H1 (cell line): Measurements from ENCODE around the gene MXD1. TPM values are rescaled to one million over a fixed set of nuclear protein-coding genes. Genes with fewer than 3 reads are reported as not detected.
A peak's percentile ranks its signal among the peaks of the same experiment; 100 is the strongest.

Experiments
- CTCF ChIA-PET: fragments of 300-600 bp; sonication (Branson Sonifier 250); formaldehyde crosslinking; loops from one replicate; lab custom pipeline; 2021; ENCODE audit not compliant: partially characterized antibody; lab: Charles Lee
- POLR2A ChIA-PET: fragments of 300-600 bp; sonication (Branson Sonifier 250); formaldehyde crosslinking; loops from one replicate; lab custom pipeline; 2021; ENCODE audit warnings: inconsistent platforms; ENCODE audit not compliant: partially characterized antibody; lab: Charles Lee
- DNase-seq, 2 experiments: peaks; one replicate each; pipeline versions ENCODE4 v3.0.0 to v3.0.0-alpha.2; 2010 to 2022; ENCODE audit warnings: low spot score in 2 of 2, low read depth in 1 of 2, mixed read lengths in 1 of 2
- FAIRE-seq: peaks from 2 replicates; lab custom pipeline; 2011; peaks lifted over from hg19 to GRCh38; lab: Jason Lieb, UNC
- H2AFZ ChIP-seq: 2 replicates; pipeline ENCODE4 v1.8.1; 2012; ENCODE audit warnings: low read length, inconsistent platforms
- H2AK5ac ChIP-seq: 2 replicates; pipeline ENCODE4 v1.6.1; 2013; ENCODE audit warnings: low read depth, low read length
- H2BK120ac ChIP-seq: replicated peaks from 2 replicates; pipeline ENCODE3; 2013; ENCODE audit warnings: low read depth, low read length, inconsistent platforms
- H2BK12ac ChIP-seq: 2 replicates; pipeline ENCODE4 v1.6.1; 2013; ENCODE audit warnings: low read depth, low read length
- H2BK15ac ChIP-seq: 2 replicates; pipeline ENCODE4 v1.6.1; 2013; ENCODE audit warnings: low read length
- H2BK20ac ChIP-seq: 2 replicates; pipeline ENCODE4 v1.6.1; 2013; ENCODE audit warnings: low read length
- H2BK5ac ChIP-seq: 2 replicates; pipeline ENCODE4 v1.6.1; 2013; ENCODE audit warnings: low read depth, low read length
- H3K14ac ChIP-seq: 2 replicates; pipeline ENCODE4 v1.6.1; 2013; ENCODE audit warnings: inconsistent platforms; ENCODE audit not compliant: insufficient read length
- H3K18ac ChIP-seq: 2 replicates; pipeline ENCODE4 v1.6.1; 2013; ENCODE audit warnings: low read length; ENCODE audit errors: extremely low read depth
- H3K23ac ChIP-seq: 2 replicates; pipeline ENCODE4 v1.6.1; 2013; ENCODE audit warnings: inconsistent platforms; ENCODE audit not compliant: insufficient read length
- H3K23me2 ChIP-seq: 2 replicates; pipeline ENCODE4 v1.6.1; 2013; ENCODE audit warnings: low read depth, low read length
- H3K27ac ChIP-seq: 2 replicates; pipeline ENCODE4 v1.6.1; 2011; ENCODE audit warnings: low read depth, low read length, inconsistent platforms
- H3K27me3 ChIP-seq, 4 experiments: replicated peaks in 1 of 4; 1 replicate in 1 of 4; 2 replicates in 3 of 4; pipeline versions ENCODE4 v1.6.1 to v1.8.1; 2011 to 2013; ENCODE audit warnings: low read length in 3 of 4, mild to moderate bottlenecking in 3 of 4, inconsistent platforms in 2 of 4, mixed read lengths in 2 of 4, moderate library complexity in 1 of 4; ENCODE audit not compliant: control insufficient read depth in 3 of 4, insufficient read depth in 3 of 4; ENCODE audit errors: extremely low read depth in 1 of 4
- H3K36me3 ChIP-seq, 4 experiments: 2 replicates each; pipeline versions ENCODE4 v1.6.1 to v1.8.1; 2011 to 2013; ENCODE audit warnings: mild to moderate bottlenecking in 4 of 4, low read length in 3 of 4, moderate library complexity in 2 of 4, control low read depth in 1 of 4, inconsistent platforms in 1 of 4; ENCODE audit not compliant: insufficient read depth in 4 of 4, control insufficient read depth in 2 of 4
- H3K4ac ChIP-seq: replicated peaks from 2 replicates; pipeline ENCODE3; 2013; ENCODE audit warnings: low read length, low read depth, mixed read lengths, inconsistent platforms; ENCODE audit not compliant: insufficient read length
- H3K4me1 ChIP-seq, 4 experiments: replicated peaks in 1 of 4; 1 replicate in 1 of 4; 2 replicates in 3 of 4; pipeline versions ENCODE4 v1.6.1 to v1.8.1; 2011 to 2013; ENCODE audit warnings: low read length in 3 of 4, inconsistent platforms in 2 of 4, mixed read lengths in 1 of 4; ENCODE audit not compliant: insufficient read depth in 4 of 4, control insufficient read depth in 3 of 4
- H3K4me2 ChIP-seq, 2 experiments: 2 replicates each; pipeline versions ENCODE4 v1.6.1 to v1.8.1; 2011 to 2013; ENCODE audit warnings: low read depth in 2 of 2, low read length in 2 of 2, control low read depth in 1 of 2, inconsistent platforms in 1 of 2, mild to moderate bottlenecking in 1 of 2; ENCODE audit not compliant: insufficient read depth in 1 of 2
- H3K4me3 ChIP-seq, 4 experiments: fragments of 200-600, 300-600 bp in 1 of 4; sonication (generic), shearing (Covaris generic), sonication (Bioruptor Twin) in 1 of 4; 2 replicates each; pipeline versions ENCODE4 v1.5.1 to v1.8.1; 2011 to 2016; ENCODE audit warnings: low read length in 4 of 4, low read depth in 3 of 4, control low read depth in 2 of 4, inconsistent platforms in 2 of 4, mild to moderate bottlenecking in 2 of 4, mixed read lengths in 1 of 4, moderate library complexity in 1 of 4; ENCODE audit not compliant: insufficient read depth in 2 of 4; ENCODE audit errors: extremely low read depth in 1 of 4
- H3K56ac ChIP-seq: replicated peaks from 2 replicates; pipeline ENCODE3; 2013; ENCODE audit warnings: low read depth, mild to moderate bottlenecking, mixed read lengths, low read length, inconsistent platforms; ENCODE audit not compliant: insufficient read length
- H3K79me1 ChIP-seq: 2 replicates; pipeline ENCODE4 v1.6.1; 2013; ENCODE audit warnings: low read depth, low read length, control low read depth
- H3K79me2 ChIP-seq, 2 experiments: 2 replicates each; pipeline versions ENCODE4 v1.6.1 to v1.8.1; 2012 to 2013; ENCODE audit warnings: low read length in 2 of 2, mild to moderate bottlenecking in 2 of 2, inconsistent platforms in 1 of 2; ENCODE audit not compliant: insufficient read depth in 2 of 2, control insufficient read depth in 1 of 2
- H3K9ac ChIP-seq, 4 experiments: replicated peaks in 1 of 4; 1 replicate in 1 of 4; 2 replicates in 3 of 4; pipeline versions ENCODE4 v1.6.1 to v1.8.1; 2011 to 2013; ENCODE audit warnings: low read depth in 3 of 4, low read length in 3 of 4, control low read depth in 2 of 4, mild to moderate bottlenecking in 2 of 4, moderate library complexity in 2 of 4, inconsistent platforms in 1 of 4; ENCODE audit errors: extremely low read depth in 1 of 4
- H3K9me3 ChIP-seq, 2 experiments: 2 replicates each; pipeline versions ENCODE4 v1.6.1 to v1.8.1; 2012 to 2013; ENCODE audit warnings: mild to moderate bottlenecking in 2 of 2, moderate library complexity in 2 of 2, control low read depth in 1 of 2, inconsistent platforms in 1 of 2, low read depth in 1 of 2, low read length in 1 of 2, mixed read lengths in 1 of 2; ENCODE audit not compliant: insufficient read depth in 2 of 2
- H4K20me1 ChIP-seq, 2 experiments: replicated peaks in 1 of 2; 2 replicates each; pipeline versions ENCODE3 to v1.8.1; 2011 to 2013; ENCODE audit warnings: inconsistent platforms in 2 of 2, low read length in 2 of 2, mild to moderate bottlenecking in 1 of 2; ENCODE audit not compliant: insufficient read depth in 2 of 2, control insufficient read depth in 1 of 2
- H4K5ac ChIP-seq: 2 replicates; pipeline ENCODE4 v1.6.1; 2013; ENCODE audit warnings: low read length, low read depth, mixed read lengths, inconsistent platforms; ENCODE audit not compliant: insufficient read length
- H4K8ac ChIP-seq: 2 replicates; pipeline ENCODE4 v1.8.0; 2013; ENCODE audit warnings: mild to moderate bottlenecking, moderate library complexity, low read length, inconsistent platforms; ENCODE audit not compliant: insufficient read depth; ENCODE audit errors: extremely low read depth
- H4K91ac ChIP-seq: replicated peaks from 2 replicates; pipeline ENCODE3; 2013; ENCODE audit warnings: low read length, mixed read lengths, inconsistent platforms; ENCODE audit not compliant: insufficient read length
- EGR1 ChIP-seq: IDR thresholded peaks from 2 replicates; pipeline ENCODE4 v1.6.1; 2011; ENCODE audit warnings: low read depth, low read length, borderline replicate concordance
- RAD21 ChIP-seq, 2 experiments: IDR thresholded peaks in 1 of 2; conservative IDR thresholded peaks in 1 of 2; 2 replicates each; pipeline ENCODE4 v1.6.1; 2011; ENCODE audit warnings: low read depth in 2 of 2, low read length in 2 of 2, improper control_type of control experiment in 1 of 2, inconsistent platforms in 1 of 2, mild to moderate bottlenecking in 1 of 2, moderate library complexity in 1 of 2
- RFX5 ChIP-seq: IDR thresholded peaks from 2 replicates; pipeline ENCODE4 v1.6.1; 2011; ENCODE audit warnings: low read depth, low read length, improper control_type of control experiment, borderline replicate concordance
- SP4 ChIP-seq: IDR thresholded peaks from 2 replicates; pipeline ENCODE4 v1.6.1; 2012; ENCODE audit warnings: low read length, inconsistent platforms
- YY1 ChIP-seq: IDR thresholded peaks from 2 replicates; pipeline ENCODE4 v1.6.1; 2011; ENCODE audit warnings: low read depth, mild to moderate bottlenecking, low read length
- WGBS, 2 experiments: shearing (Covaris generic) in 1 of 2; methylation state at CpG; one replicate each; pipeline versions ENCODE4 v1.1.6 to v1.1.7; 2013 to 2015; ENCODE audit warnings: low lambda C conversion rate in 2 of 2, mixed read lengths in 2 of 2, inconsistent platforms in 1 of 2, low coverage in 1 of 2, missing lambda C conversion rate in 1 of 2; ENCODE audit not compliant: insufficient replicate concordance in 2 of 2, insufficient coverage in 1 of 2, insufficient read length in 1 of 2; ENCODE audit errors: extremely low coverage in 1 of 2, missing lambda C conversion rate in 1 of 2; 5-methylcytosine and 5-hydroxymethylcytosine counted together
- polyA plus RNA-seq, 7 experiments: library from polyadenylated mRNA; depleted of rRNA in 3 of 7; stranded (reverse) in 5 of 7; unstranded in 2 of 7; fragments of >200 nt in 5 of 7; fragments of 200-250 nt in 2 of 7; gene quantifications; 1 replicate in 5 of 7; 2 replicates in 1 of 7; 4 replicates in 1 of 7; pipeline versions ENCODE4 v1.2.1 to v1.2.3, GENCODE V29; 2011 to 2013; ENCODE audit warnings: missing spikeins in 2 of 7, mixed read lengths in 2 of 7
- total RNA-seq: library from RNA; stranded (reverse); fragmentation: NEBNext Ultra II Directional; extraction: Animal tissue kit (Norgen Biotek cat#: 25700); gene quantifications from 2 replicates; pipeline ENCODE4 v1.2.1, GENCODE V29; 2021

Gene MXD1
- total and polyA plus RNA-seq, 2 of the 8 experiments (the other 6 are each of a cell fraction or from before 2014, with no cell fraction given) = 1.6 to 2.6 TPM

DNA sequence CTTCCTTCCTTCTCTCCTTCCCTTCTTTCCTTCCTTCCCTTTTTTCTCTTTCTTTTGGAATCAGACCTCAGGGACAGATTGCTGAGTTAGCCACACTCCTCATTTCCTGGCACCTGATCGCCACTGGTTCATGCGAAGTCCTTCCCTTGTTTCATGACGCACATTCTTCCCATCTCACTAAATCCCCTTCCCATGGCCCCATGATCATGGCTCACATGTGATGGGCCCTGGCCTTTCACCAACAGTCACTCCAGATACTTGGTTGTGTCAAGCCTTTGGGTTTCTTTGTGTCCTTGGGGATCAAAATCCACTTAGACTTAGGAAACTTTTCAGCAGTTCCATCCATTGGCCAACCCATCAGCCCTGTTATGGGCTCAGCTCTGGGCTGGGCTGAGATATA is 70.3 kb downstream of the MXD1 start:
- ChIA-PET POLR2A (interaction anchor here (0.7 to 3.3 kb wide), 2 partner anchors 20 to 57 kb away, joined by 6 to 8 read pairs; no protein-coding TSS in a partner anchor), CTCF (interaction anchor here (1.8 kb wide), 1 partner anchor 13 kb away, joined by 4 read pairs; no protein-coding TSS in a partner anchor)
- Histone ChIP-seq H3K36me3 (no peaks in the 10 kb centered on the region), H3K4me2 (no peak overlapping the region), H2BK5ac (no peak overlapping the region), H4K20me1 (no peaks in the 10 kb centered on the region), H3K9me3 (no peaks in the 10 kb centered on the region), H3K56ac (no peak overlapping the region), H3K79me1 (no peaks in the 10 kb centered on the region), H4K8ac (no peak overlapping the region), H3K4me1 (no peaks in the 10 kb centered on the region; a peak in 1 of 7 replicates), H4K5ac (no peak overlapping the region), H3K79me2 (no peaks in the 10 kb centered on the region), H3K23ac (no peak overlapping the region), H3K27ac (no peak overlapping the region), H4K91ac (no peak overlapping the region), H3K4me3 (no peak overlapping the region), H2AFZ (no peak overlapping the region), H2BK20ac (no peak overlapping the region), H2BK15ac (no peak overlapping the region), H2BK120ac (no peak overlapping the region), H3K9ac (no peak overlapping the region), H2AK5ac (no peak overlapping the region), H2BK12ac (no peak overlapping the region), H3K4ac (no peak overlapping the region), H3K27me3 (no peaks in the 10 kb centered on the region; a peak in 1 of 7 replicates), H3K14ac (no peak overlapping the region), H3K18ac (peak overlapping the region; percentile 32; the same call in 1 of the 2 replicates), H3K23me2 (peaks cover 2% of the 10 kb centered on the region; the same call in 1 of the 2 replicates)
- WGBS, 2 experiments = 82% methylated on average over 3 of the region's 3 CpGs; no CpG with 5 or more reads in 1 of the 2 experiments
- FAIRE-seq (no peak), DNase-seq (no peak)
- TF ChIP-seq EGR1 (no peak), SP4 (no peak), RFX5 (no peak), YY1 (no peak), RAD21 (IDR thresholded peaks at IDR 0.05 in 1 of 2, conservative IDR thresholded peaks at IDR 0.05 in 1 of 2; ENCODE audit: low read depth in 2 of 2, low read length in 2 of 2) (no peak)
